AG10803 (cell line): ENCODE data around the gene TRIM2.

Experiments used
- DNase-seq: peaks from one replicate; pipeline ENCODE4 v3.0.0; 2010; ENCODE audit warnings: low read depth
- H3K4me3 ChIP-seq: 2 replicates; pipeline ENCODE4 v1.5.1; 2011; ENCODE audit warnings: mild to moderate bottlenecking, low read length, control low read depth
- TF ChIP-seq, protein P1 (sequence below): conservative IDR thresholded peaks from 2 replicates; pipeline ENCODE4 v1.5.1; 2011; ENCODE audit warnings: mild to moderate bottlenecking, low read length, control low read depth, inconsistent platforms

Gene TRIM2

DNA sequence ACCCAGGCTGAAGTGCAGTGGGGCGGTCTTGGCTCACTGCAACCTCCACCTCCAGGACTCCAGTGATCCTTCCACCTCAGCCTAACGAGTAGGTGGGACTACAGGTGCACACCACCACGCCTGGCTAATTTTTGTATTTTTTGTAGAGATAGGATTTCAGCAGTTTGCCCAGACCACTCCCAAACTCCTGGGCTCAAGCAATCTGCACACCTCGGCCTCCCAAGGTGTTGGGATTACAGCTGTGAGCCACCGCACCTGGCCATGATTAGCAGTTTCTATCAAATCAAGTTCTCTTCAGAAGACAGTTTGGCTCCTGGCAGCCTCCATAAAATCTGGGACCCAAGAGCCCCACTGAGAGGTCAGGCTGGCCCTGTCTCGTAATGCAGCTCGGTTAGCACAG, 26.4 kb upstream of the TRIM2 start:
- DNase-seq: no peak
- TF ChIP-seq, protein P1, sequence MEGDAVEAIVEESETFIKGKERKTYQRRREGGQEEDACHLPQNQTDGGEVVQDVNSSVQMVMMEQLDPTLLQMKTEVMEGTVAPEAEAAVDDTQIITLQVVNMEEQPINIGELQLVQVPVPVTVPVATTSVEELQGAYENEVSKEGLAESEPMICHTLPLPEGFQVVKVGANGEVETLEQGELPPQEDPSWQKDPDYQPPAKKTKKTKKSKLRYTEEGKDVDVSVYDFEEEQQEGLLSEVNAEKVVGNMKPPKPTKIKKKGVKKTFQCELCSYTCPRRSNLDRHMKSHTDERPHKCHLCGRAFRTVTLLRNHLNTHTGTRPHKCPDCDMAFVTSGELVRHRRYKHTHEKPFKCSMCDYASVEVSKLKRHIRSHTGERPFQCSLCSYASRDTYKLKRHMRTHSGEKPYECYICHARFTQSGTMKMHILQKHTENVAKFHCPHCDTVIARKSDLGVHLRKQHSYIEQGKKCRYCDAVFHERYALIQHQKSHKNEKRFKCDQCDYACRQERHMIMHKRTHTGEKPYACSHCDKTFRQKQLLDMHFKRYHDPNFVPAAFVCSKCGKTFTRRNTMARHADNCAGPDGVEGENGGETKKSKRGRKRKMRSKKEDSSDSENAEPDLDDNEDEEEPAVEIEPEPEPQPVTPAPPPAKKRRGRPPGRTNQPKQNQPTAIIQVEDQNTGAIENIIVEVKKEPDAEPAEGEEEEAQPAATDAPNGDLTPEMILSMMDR: no peak
- no peak overlapping the region for H3K4me3 ChIP-seq

DNA sequence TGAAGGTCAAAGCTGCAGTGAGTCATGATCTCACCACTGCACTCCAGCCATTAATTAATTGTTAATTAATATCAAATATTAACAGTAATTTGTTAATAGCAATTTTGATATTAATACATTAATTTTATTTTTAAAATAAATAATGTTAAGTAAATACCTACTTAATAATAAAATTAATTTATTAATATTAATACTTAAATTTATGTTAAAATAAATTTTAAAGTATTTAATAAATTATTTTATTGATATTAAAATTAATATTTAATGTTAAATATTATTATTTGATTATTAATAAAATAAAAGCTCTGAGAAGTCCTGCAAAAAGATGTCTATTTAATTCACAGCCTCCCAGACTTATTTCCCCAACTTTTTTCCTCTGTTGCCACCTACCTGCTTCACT, 25.1 kb upstream of the TRIM2 start:
- TF ChIP-seq, protein P1: no peak
- no peak for DNase-seq
- no peak overlapping the region for H3K4me3 ChIP-seq

DNA sequence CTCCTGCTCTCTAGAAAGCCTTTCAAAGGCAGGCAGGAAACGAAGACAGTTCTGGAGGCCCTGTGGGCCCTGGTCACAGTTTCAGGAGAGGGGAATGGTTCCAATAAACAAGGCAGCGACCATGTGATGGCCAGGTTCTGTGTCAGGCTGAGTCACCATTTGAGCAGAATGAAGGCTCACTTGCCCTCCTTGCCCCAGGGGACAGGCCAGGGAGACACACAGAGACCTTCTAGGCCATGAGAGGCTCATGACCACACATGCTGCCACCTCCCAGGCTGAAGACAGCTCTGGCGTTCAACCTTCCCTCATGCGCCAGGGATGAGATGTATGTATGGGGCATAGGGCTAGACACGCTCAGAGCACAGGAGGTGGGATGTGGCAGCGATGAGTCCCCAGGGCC, 22.9 kb upstream of the TRIM2 start:
- TF ChIP-seq, protein P1: no peak
- DNase-seq: peak; percentile 25
- no peak overlapping the region for H3K4me3 ChIP-seq

DNA sequence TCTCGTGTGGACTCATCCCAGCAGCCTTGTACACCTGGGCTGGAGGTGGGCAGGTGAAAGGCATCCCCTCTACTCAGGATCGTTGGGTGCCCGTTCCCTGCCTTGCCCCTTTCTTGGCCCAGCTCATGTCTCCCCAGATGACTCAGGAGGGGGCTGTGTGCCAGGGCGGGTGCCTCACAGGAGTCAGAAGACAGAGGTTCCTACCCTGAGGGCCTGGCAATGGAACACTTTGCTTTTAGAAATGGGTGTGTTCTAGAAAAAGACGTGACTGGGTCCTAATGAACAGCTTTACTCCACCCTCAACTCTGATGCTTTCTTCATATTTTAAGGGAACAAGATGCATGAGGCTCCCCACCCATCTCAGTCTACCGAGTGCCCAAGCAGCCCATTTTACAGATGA, 22.5 kb upstream of the TRIM2 start:
- TF ChIP-seq, protein P1: no peak

DNA sequence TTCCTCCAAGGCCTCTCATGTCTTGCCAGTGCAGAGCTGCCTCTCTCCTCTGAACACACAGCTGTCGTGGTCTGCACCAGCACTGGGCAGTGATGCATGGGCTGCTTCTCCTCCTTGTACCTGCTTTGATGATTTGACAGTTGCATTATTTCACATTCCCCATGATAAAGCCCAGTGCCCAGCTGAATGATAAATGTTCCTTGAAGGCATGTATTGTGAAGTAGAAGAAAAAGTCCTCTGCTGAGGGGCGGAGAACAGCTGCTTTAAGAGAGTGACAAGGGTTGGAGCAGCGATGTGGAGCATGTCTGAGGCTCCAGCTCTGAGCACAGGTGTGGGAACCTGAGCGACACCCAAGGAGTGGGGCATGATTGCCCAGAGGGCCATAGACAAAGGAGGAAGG, 21.1 kb upstream of the TRIM2 start:
- TF ChIP-seq, protein P1: no peak
- no peak overlapping the region for H3K4me3 ChIP-seq
- no peak for DNase-seq

More for the DNA sequence above, 22.5 kb upstream of the TRIM2 start:
- no peak overlapping the region for H3K4me3 ChIP-seq
- DNase-seq: no peak

DNA sequence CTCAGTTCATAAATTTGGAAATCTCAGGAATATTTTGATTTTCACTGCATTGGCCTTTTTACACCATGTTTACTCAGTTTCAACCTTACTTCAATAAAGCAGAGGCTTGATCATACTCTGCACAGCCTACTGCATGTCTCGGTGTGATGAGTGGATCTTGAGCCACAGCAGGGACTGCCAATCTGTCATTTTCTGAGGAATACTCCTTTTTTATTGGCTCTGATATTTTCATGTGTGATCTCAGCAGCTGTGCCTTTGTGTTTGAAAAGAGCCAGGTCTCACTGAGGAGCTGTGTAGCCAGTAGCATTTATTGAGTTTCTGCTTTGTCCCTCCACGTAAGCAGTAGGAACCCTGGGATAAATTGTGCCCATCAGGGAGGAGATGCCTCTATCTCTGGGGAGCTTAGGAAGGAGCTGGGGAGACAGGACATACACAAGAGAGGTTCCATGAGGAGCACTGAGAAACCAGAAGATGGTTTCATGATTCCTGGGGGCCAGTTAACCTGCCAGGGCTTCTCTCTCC, 18.9 kb upstream of the TRIM2 start:
- TF ChIP-seq, protein P1: no peak
- DNase-seq: no peak
- no peak overlapping the region for H3K4me3 ChIP-seq

DNA sequence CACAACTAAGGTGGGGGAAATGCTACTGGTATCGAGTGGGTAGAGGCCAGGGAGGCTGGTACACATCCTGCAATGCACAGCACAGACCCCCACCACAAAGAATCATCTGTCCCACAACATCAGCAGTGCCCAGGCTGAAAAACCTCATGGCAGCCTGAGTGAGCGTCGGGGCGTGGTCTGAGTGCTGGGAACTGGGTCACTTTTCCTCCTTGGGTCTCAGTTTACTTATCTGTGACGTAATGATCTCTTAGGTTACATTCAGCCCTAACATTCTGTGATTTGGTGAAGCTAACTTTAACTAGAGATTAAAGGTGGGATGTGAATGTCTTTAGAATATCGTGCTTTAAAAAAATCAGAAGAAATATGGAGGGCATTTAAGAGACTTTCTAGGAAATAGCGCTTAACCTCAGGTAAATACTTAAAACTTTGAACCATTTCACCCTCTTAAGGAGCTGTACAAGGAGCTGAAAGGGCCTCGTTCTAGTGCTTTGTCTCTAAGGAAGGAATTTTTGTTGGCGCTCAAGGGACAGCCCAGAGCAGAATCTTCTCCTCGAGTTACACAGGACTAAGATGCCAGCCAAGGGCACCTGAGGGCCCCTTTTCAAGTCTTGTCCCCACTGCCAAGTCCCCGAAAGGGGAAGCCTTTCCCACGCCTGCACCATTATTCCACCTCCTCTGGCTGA, 18.1 kb upstream of the TRIM2 start:
- no peak for DNase-seq
- no peak overlapping the region for H3K4me3 ChIP-seq
- TF ChIP-seq, protein P1: no peak
